DMS153 (cell line): ENCODE data around the gene EXOC2.

Source experiments
- DNase-seq: peaks from one replicate; lab custom pipeline; 2025; lab: John Stamatoyannopoulos, UW

EXOC2 gene

GRCh38 chr6:443621-444159 is 249.2 kb downstream of the EXOC2 start:
- DNase-seq = no peak

GRCh38 chr6:441126-441920 is 251.6 kb downstream of the EXOC2 start:
- DNase-seq = no peak

GRCh38 chr6:439641-440167 is 253.2 kb downstream of the EXOC2 start:
- no peak for DNase-seq

GRCh38 chr6:438634-439170 is 254.2 kb downstream of the EXOC2 start:
- no peak for DNase-seq

GRCh38 chr6:437037-437392 is 255.9 kb downstream of the EXOC2 start:
- no peak for DNase-seq

GRCh38 chr6:436308-437036 is 256.5 kb downstream of the EXOC2 start:
- DNase-seq = no peak

GRCh38 chr6:435441-436307 is 257.3 kb downstream of the EXOC2 start:
- DNase-seq = no peak
